A204.1 (cell line): Measurements from ENCODE around the gene FNBP1L.

ENCODE experiments used
- FAIRE-seq: peaks from 2 replicates; lab custom pipeline; 2012; peaks lifted over from hg19 to GRCh38; lab: Jason Lieb, UNC

The FNBP1L gene

DNA sequence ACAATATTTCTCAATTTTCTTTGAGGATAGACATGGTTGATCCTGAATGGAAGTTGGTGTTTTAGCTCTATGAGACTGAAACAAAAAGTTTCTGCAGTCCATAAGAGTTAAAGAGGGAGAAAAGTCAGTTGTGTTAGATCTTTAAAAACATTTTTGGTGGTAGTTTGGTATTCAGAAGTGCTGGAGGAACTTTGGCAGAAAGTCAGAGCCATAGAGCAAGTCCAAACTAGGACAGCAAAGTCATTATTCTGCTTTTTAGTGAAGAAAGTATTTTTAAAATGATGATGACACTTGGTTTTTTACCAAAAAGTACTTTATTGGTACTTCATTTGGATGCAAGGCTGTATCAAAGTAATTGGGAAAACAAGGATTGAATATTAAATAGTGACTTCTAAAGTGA is 41.8 kb downstream of the FNBP1L start:
- no peak for FAIRE-seq

DNA sequence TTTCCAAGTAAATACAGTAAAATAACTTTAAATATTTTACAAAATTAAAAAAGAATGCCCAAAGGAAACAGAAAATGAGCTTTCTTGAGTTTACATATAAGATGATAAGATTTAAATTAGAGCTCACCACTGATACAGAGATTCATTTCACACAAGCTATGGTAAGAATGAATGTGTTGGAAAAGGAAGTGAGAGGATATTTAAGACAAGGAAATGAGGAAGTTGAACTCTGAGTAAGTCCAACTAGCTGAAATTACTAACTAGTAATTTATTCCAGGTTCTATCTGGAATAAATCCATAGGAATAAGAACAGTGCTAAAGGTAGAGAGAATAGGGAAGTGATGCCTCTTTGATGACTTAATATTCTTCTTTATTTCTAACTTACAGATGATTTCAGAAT is 42.4 kb downstream of the FNBP1L start:
- no peak for FAIRE-seq

DNA sequence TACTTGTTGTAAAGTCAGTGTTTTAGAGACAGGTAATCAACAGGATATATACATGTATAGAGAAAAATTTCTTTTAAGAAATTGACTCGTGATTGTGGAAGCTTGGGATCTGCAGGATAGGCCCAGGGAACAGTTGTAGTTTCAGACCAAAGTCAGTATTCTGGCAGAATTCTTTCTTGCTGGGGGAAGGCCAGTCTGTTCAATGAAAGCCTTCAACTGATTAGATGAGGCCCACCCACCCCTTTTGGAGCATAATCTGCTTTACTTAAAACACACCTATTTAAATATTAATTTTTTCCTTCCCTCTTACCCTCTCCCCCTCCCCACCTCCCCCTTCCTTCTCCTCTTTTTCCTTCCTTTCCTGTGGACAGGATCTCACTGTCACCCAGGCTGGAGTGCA is 48.0 kb downstream of the FNBP1L start:
- no peak for FAIRE-seq

DNA sequence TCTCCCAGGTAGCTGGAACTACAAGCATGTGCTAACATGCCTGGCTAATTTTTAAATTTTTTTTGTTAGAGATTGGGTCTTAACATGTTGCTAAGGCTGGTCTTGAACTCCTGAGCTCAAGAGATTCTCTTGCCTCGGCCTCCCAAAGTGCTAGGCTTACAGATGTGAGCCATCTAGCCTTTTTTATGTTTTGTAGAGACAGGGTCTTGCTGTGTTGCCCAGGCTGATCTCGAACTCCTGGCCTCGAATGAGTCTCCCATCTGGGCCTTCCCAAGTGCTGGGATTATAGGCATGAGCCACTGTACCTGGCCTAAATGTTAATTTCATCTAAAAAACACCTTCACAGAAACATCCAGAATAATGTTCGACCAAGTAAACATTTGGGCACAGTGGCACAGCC is 48.6 kb downstream of the FNBP1L start:
- FAIRE-seq = no peak

DNA sequence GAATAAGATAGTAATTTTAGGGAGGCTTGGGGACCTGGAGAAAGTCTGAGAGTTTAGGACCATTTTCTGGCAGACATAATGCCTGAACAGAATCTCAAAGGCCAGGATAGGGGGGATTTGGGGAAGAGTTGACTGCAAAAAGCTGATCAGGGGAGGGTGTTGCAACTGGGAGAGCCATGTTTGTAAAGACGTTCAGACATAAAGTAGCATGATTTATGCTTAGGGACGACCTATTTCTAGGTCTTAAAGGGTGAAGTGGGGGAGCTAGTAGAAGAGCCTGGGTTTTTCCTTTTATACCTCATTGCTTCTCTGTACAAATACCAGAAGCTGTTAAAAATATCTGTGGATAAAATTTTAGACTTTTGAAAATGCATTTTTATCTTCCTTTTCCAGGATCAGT is 51.2 kb downstream of the FNBP1L start:
- no peak for FAIRE-seq

DNA sequence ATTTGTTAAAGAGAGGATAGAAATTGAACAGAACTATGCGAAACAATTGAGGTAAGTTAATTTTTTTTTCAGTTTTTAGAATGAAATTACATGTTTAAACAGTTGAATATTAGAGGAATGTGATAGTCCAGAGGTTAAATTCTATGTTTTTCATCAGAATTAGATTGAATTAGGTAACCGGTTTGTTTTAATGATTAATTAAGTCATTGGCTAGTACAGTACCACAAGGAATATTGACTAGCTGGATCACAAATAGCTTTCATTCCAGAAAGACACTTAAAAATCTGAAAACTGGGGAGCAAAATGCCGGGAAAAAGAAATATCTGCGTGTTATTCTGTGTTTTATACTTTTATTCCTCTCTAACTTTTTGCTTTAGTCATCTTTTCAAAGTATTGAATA is 51.6 kb downstream of the FNBP1L start:
- FAIRE-seq = no peak

DNA sequence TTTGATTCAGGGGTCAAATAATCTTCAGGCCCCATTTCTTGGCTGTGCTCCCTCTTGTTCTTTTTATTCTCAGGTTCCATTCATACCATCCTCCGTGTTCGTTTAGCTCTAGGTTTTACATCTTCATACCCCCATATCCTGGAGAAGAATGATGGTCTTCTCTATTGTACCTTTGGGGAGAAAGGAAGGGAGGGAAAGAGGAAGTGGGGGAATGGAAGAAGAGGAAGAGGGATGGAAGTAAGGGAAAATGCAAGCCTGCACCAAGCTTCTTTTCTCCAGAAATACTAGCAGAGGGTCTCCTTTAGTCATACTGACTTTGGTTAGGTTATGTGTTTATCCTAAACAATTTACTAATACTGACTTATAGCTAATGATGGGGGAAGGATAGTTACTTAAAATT is 52.4 kb downstream of the FNBP1L start:
- FAIRE-seq = no peak

DNA sequence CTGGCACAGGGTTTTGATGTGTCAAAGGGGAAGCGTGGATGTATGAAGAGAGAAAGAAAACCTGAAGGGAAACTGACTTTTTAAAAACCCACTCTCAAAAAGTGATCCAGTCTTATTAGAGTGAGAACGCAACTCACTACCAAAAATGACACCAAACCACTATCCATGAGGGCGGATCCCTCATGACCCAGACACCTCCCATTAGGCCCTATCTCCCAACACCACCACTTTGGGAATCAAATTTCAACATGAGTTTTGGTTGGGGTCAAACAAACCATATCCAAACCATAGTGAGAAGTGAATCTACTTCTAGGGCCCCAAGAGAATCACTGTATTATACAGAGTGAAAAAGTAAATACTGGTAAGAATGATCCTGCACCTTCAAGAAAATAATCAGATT is 53.5 kb downstream of the FNBP1L start:
- FAIRE-seq = no peak

DNA sequence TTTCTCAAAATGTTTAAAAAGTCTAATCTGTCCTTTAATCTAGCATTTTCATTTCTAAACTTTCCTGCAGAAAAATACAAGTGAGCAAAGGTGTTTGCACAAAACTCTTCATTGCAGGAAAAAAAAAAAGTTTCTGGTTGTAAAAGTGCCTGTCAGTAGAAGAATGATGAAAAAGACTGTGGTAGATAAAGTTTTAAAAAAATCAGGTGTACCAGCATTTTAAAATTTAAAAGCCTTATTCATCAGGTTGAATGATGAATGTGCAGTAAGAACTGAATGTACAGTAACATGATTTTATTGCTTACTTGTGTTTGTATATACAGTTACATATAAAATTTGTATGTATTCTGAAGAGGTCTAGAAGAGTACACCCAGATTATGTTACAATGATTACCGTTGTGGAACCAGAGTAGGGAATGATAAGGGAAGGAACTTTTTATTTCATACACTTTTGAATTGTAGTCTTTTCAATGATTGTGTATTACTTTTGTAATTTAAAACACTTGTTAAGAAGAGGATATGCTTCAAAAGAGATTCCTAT is 54.0 kb downstream of the FNBP1L start:
- no peak for FAIRE-seq

DNA sequence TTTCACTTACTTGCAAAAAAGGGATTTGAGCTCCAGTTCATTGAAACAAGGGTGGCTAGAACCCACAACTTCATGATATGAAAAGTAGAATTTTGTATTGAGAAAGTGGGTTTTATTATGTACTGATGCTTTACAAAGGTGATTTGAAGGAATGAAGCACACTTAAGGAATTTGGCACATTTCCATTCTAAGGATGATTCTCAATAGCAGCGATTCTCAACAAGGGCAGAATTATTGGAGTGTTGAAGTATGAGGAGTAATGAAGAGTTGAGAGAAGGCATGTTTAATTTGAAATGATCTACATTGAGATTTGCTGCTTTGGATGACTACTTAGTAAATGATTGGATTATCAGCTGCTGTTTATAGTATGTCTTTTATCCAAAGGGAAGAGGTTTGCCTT is 54.7 kb downstream of the FNBP1L start:
- FAIRE-seq = no peak

DNA sequence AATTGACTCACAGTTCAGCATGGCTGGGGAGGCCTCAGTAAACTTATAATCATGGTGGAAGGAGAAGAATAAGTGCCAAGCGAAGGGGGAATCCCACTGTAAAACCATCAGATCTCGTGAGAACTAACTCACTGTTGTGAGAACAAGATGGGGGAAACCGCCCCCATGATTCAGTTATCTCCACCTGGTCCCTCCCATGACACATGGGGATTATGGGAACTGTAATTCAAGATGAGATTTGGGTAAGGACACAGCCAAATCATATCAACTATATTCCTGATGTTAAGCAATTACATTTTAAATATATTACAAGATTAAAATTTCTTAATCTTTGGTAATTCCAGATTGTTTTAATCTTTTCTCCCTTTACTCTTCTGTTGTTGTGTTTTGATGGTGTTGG is 55.2 kb downstream of the FNBP1L start:
- FAIRE-seq = peak; percentile 37

DNA sequence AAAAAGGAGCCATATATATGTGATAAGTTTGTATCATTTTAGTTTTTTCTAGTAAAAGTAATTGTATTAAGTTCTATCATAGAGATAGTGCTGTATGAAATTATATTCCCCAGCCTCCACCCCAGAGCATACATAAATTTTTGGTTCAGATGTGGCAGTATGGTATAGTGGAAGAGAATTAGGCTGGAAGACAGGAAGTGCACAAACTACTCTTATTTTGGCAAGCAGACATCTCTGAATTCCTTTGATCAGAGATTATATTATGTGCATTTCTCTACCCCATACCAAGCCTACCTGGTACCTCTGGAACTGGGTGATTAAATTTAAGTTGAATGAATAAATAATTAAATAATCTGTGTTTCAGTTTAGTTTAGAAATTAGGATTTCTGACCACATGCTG is 55.9 kb downstream of the FNBP1L start:
- FAIRE-seq = no peak

DNA sequence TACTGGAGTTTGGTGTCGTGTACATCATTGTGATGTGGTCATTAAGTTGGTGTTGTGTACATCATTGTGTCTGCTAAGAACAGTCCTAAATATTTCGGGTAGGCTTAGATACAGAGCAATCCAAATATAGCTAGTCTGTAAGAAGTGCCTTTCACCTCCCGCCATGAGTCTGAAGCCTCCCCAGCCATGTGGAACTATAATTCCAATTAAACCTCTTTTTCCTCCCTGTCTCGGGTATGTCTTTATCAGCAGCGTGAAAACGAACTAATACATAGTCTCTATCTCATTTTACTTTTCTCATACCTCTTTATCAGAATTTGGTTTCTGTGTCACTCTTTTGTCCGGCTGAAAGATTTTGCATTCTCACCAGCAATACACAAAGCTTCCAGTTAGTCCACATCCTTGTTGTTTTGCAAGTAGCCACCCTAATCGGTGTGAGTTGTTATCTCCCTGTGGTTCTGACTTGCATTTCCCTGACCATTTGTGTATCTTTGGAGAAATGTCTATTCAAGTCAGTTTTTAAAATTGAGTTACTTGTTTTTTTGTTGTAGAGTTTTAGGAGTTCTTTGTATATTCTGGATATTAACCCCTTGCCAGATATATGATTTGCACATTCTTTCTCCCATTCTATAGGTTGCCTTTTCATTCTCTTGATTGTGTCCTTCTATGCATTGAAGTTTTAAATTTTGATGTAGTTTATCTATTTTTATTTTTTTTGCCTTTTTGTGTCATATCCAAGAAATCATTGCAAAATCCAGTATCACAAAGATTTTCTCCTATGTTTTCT is 56.5 kb downstream of the FNBP1L start:
- FAIRE-seq = no peak

DNA sequence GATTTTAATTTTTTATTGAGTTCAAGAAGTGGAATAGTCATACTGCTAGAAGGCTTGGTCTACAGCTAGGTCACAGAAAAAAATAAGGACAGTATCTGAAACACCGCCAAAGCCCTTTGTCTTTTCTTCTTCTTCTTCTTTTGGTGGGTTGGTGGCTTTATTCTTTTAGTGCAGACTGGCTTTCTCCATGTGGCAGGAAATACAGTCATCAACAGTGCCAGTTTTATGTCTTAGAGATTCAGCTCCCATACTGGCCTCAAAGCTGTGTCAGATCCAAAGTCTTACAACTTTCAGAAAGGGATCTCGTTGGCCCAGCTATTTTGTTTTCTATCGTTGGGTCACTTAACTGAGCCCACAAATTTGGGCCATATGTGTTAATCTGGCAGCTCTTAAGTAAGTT is 58.2 kb downstream of the FNBP1L start:
- FAIRE-seq = no peak

DNA sequence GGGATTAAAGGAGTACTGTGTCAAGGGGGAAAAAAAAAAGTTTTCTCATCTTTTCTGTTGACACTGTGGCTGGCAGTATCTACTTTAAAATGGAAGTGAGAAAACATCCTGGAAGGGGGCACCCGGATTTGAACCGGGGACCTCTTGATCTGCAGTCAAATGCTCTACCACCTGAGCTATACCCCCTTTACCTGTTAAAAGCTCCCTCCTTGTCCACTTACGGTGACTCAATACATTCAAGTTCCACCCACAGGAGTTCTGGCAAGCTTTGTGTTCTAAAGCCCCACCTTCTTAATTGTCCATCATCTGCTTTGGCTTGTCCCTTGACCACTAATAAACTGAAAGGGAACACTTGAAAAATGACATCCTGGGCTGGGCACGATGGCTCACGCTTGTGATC is 68.2 kb downstream of the FNBP1L start:
- FAIRE-seq = no peak

DNA sequence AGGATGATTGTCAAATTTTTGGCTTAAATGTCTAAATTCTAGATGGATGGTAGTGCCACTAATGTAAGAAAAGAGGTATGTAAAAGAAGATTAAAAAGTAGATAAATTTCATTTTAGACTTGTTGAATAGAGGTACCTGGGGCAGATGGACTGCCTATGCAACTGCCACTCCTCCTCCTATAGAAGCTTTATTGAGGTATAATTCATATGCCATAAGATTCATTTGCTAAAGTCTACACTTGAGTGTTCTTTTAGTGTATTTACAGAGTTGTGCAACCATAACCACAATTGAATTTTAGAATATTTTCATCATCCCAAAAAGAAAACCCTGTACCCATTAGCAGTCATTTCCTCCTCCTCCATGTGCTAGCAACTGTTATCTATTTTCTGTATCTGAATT is 70.6 kb downstream of the FNBP1L start:
- no peak for FAIRE-seq

DNA sequence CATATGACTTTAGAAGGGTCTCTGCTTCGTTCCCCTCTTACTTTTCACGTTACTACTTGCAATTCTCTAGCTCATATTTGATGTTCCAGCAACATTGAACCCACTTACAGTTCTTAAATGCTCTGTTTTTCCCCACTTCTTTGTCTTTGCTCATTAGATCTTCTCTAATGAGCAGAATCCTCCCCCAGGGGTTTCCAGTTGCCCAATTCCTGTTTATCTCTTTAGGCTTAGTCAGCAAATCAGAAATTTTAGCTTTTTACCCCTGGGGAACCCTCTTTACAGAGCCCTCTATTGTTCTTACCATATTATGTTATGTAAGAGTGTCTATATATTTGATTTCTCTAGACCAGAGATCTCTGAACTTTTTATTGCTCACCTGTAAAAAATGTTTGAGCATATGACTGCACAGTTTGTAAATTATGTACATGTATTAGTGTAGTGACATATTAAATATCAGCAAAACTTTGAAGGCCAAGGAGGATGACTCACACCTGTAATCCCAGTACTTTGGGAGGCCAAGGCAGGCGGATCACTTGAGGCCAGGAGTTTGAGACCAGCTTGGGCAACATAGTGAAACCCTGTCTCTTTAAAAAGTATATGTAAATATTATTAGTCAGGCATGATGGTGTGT is 71.4 kb downstream of the FNBP1L start:
- no peak for FAIRE-seq

DNA sequence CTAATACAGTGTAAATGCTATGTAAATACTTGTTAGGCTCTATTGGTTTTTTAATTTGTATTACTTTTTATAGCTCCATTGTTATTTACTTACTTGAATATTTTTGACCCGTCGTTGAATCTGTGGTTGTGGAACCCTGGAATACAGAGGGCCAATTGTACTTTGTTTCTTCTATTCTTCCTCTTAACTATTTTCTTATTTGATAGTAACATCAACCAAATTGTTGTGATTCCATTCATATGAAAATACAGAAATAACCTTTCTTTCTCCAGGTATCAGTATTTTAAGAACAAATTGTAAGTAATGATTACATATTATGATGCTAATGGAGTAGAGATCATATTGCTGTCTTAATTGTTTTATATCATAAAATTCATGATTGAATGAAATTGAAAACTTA is 73.7 kb downstream of the FNBP1L start:
- FAIRE-seq = no peak

DNA sequence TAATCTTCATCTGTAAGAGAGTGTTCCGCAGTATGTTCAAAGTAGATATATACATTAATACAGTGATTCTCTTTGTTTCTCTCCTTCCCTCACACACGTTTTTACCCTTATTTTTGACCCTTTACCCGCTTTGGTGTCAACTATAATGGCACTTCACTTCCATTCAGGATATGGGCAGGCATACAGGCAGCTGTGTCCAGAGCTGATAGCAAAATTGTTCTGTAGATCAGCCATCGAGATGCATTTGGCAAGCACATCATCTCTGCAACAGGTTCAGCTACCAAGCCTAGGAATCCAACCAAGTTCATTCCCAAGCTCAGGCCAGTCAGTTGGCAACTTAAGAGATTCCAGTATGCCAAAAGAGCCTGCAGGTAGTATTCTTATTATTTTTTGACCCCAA is 74.8 kb downstream of the FNBP1L start:
- FAIRE-seq = no peak

DNA sequence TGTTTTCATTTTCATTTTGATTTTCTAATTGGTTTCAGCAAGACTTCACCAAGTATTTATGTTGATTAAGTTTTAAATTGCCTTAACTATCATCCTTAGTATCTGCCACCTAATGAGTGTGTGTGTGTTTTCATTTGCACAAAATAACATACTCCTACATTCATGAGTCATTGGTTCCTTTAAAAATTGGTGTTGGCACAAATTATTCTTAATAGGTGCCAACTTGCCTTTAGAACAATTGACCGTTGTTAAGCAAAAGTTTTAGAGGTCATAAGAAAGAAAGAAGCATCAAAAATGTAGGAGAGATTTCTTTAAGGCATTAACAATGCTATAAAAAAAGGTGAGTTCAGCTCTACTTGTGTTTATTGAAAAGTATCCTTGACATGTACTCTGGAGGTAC is 77.5 kb downstream of the FNBP1L start:
- FAIRE-seq = no peak

DNA sequence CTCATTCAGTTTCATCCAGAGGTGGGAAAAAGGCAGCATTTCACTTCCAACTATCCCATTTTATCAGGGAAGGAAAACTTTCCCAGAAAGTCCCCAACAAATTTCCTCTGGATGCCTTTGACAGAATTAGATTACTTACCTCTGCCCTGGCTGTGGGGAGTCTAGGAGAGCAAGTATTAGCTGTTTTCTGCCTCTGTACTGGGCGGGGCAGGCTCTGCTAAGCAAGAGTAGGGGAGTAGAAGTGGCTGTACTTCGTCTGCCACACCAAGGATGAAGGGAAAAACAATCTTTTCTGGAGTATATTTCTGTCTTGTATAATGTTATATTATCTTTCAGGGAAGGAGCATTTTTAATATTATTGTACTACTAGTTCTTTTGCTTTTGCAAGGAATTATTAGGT is 78.5 kb downstream of the FNBP1L start:
- no peak for FAIRE-seq

DNA sequence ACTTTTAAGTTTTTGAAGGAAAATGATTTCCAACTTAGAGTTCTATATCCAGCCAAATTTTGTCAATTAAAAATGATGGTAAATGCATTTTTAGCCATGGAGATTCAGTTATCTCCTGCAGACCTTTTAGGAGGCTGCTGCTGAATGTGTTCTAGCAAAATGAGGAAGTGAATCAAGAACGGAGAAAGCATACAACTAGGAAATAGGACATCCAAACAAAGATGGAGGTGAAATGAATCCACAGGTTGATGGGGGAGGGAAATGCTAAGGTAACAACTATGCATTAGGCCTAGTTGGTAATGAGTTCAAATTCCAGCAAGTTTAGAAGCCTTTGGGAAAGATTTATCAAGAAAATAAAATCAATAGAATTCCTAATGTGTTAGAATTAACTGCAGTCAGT is 80.5 kb downstream of the FNBP1L start:
- no peak for FAIRE-seq

DNA sequence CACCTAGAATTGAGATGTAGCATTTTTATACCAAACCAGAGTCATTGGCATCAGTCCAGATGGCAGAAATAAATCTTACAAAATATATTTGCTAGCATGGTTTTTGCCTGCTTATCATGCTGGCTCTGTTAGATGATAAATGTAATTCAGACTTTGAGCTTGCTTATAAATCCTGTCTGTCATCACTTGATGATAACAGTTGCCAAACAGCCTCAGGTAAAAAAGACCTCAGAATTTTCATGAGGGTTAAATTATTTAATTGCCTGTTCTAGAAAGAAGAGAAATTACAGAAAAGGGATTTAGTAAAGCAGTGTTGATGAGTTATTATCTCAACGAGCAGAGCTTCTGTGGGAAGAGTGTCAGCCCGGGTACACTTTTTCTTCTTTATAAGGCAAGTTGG is 83.3 kb downstream of the FNBP1L start:
- FAIRE-seq = no peak

DNA sequence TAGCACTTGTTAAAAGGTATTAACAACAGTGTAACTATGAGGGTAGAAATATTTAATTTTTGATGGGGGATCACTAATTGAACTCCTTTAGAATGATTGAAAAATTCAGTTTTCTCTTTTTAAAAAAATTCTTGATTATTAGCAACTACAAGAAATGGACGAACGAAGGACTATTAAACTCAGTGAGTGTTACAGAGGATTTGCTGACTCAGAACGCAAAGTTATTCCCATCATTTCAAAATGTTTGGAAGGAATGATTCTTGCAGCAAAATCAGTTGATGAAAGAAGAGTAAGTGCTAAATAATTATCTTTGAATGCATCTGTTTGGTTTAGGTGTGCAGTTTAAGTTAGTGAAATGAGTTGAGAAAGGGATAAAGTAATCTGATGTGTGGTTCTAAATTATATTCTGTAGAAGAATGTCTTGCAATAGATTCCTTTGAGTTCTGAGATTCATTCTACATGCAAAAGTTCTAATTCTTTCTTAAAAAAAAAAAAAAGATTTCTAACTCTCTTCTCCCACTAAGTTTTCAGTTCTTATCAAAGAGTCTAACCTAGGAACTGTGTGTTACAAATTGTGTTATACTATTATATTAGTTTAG is 85.0 kb downstream of the FNBP1L start:
- no peak for FAIRE-seq
